ENCODE data around the gene EPS8L1.
"Not testable (repeated sequence)": the region's sequence is repeated elsewhere in the genome, so short reads cannot be mapped to it uniquely, and the experiment has no call there.

EPS8L1 gene

DNA sequence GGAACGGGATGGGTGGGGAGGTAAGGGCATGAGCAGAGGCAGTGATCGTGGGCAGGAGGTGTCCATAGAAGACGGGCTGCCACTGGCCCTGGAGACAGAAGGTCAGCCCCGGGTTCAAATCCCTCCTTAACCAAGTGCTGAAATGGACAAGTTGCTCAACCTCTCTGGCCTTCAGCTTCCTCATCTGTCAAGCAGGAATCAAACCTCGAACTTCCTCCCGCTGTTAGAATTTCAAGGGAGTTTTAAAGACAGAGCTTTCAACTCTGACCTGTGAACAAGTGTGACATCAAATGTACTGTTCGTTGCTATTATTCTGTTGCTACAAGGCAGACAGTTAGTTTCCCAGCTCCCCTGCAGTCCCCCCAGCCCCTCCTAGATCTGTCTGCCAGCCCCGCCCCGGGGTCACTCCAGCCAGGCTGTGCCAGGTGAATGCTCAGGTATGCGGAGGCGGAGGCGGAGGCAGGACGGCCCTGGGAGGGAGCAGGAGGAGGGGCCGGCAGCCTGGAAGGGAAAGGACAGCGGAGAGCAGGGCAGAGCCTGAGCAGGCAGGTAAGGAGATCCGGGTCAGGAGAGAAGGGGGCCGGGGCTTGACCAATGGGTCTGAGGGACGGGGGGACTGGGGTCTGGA is at the start of gene EPS8L1:
EPS8L1 (plus strand) TSS at position 499 of the 628 bp plus-strand sequence. CDS start 576 bp downstream, outside the sequence.
- no peak for DNase-seq

DNA sequence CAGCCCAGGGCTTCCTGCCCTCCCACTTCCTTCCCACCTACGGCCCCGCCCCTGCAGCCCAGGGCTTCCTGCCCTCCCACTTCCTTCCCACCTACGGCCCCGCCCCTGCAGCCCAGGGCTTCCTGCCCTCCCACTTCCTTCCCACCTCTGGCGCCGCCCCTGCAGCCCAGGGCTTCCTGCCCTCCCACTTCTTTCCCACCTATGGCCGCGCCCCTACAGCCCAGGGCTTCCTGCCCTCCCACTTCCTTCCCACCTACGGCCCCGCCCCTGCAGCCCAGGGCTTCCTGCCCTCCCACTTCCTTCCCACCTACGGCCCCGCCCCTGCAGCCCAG is 48.6 kb upstream of the EPS8L1 start:
- DNase-seq: not testable (repeated sequence)

DNA sequence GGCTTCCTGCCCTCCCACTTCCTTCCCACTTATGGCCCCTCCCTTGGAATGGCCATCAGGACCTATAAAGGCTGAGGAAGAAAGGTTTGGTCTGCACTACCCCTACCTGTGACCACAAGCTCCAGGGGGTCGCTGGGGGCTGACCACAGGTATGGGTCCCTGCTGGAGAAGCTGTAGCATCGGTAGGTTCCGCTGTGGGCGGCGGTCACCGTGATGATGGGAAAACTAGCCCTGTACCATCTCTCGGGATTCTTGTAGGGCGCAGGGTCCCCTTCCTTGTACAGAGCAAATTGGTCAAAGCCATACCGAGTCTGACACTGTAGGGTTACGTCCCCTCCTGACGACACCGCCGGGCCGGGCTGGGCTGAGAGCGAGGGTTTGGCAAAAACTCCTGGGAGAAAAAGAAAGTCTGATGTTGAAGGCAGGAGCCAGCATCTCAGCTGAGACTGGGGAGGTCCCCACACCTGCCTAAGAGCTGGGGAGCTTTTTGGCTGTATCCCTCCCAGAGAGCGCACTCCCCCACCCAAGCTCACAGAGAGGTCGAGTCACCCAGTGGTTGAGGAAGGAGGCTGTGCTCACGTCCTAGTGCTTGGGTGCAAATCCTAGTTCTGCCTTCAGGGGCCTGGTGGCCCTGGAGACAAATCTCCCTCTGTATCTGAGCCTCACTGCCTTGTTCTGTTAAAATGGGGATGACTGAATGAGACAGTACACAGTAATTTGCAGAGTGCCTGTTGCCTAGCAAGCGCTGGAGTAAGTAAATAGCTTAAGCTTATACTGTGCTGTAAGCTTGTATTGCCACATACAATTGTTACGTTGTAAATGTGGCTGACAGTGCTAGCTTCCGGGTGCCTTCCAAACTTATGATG is 48.0 kb upstream of the EPS8L1 start:
- no peak for DNase-seq

DNA sequence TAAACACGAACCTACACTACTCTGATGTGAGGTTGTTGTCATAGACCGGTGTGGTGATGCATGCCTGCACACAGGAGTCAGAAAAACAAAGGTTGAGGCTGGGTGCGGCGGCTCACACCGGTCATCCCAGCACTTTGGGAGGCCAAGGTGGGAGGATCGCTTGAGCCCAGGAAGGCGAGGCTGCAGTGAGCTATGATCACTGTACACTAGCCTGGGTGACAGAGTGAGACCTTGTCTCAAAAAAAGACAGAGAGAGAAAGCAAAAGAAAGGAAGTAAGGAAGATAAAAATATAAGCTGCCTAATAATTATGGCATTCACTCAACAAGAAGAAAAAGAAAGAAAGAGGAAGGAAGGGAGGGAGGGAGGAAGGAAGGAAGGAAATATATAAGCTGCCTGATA is 46.9 kb upstream of the EPS8L1 start:
- DNase-seq: no peak

DNA sequence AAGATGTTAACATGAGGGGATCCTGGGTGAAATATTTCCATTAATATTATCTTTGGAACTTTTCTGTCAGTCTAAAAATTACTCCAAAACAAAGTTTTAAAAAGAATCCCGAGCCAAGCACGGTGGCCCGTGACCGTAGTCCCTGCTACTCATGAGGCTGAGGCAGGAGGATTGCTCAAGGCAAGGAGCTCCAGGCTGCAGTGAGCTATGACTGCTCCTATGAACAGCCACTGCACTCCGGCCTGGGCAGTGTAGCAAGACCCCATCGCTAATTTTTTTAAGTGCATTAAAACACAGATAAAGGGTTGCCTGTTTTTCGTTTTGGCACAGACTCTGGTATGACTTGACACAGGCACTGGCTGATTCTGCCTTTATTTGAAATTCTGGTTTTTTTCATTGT is 44.5 kb upstream of the EPS8L1 start:
- DNase-seq: no peak

DNA sequence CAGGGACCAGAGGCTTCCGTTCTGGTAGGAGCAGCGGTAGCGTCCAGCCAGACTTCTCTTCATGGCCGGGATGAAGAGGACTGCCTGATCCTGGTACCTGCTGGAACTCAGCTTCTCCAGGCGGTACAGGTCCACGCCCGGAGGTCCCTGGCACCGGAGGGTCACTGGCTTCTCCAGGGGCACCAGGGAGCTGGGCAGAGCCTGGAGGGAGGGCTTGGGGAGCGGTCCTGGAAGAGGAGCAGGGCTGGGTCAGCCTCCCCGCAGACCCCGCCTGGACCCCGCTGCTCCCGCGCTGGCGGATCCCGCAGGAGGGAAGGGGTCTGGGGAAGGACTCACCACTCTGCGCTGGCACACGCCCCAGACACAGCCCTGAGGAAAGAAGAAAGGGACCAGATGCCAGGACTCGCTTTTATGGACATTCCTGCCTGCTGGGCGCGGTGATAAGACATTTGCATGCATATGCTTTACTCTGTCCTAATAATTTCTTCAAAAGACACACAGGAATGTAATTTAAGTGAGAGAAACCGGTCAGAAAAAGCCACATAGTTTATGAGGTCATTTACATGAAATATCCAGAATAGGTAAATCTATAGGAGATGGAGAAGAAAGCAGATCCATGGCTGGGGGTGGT is 43.4 kb upstream of the EPS8L1 start:
- no peak for DNase-seq

DNA sequence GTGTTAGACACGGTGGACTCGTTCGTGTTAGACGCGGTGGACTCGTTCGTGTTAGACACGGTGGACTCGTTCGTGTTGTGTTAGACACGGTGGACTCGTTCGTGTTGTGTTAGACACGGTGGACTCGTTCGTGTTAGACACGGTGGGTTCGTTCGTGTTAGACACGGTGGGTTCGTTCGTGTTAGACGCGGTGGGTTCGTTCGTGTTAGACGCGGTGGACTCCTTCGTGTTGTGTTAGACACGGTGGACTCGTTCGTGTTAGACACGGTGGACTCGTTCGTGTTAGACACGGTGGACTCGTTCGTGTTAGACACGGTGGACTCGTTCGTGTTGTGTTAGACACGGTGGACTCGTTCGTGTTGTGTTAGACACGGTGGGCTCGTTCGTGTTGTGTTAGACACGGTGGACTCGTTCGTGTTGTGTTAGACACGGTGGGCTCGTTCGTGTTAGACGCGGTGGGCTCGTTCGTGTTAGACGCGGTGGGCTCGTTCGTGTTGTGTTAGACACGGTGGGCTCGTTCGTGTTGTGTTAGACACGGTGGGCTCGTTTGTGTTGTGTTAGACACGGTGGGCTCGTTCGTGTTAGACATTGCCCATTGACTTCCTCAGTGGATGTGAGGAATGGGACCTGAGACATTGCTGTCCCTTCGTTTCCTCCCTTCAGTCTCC is 42.6 kb upstream of the EPS8L1 start:
- not testable (repeated sequence) for DNase-seq

DNA sequence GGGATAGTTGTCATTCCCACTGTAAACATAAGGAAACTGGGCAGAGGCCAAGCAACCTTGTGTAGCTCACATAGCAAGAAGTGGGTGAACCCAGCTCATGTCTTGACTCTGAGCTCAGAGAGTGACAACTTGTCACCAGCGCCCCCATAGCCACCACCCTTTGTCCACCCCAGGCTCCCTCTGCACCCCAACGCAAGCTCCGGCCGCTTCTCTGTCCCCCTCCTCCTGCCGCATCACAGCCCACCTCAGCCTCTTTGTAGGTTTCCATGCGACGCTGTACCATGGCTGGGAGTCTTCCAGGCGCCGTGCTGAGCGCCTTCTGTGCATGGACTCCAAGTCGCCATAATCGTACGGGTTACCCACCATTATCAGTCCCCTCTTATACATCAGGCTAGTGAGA is 40.9 kb upstream of the EPS8L1 start:
- no peak for DNase-seq

DNA sequence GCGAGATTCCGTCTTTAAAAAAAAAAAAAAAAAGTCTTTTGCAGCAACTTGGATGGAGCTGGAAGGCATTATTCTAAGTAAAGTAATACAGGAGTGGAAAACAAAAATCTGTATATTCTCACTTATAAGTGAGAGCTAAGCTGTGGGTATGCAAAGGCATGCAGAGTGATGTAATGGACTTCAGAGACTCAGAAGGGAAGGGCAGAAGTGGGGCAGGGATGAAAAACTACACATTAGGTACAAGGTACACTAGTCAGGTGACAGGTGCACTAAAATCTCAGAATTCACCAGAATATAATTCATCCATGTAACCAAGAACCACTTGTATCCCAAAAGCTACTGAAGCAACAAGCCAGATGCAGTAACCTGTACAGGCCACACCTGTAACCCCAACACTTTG is 39.6 kb upstream of the EPS8L1 start:
- no peak for DNase-seq

DNA sequence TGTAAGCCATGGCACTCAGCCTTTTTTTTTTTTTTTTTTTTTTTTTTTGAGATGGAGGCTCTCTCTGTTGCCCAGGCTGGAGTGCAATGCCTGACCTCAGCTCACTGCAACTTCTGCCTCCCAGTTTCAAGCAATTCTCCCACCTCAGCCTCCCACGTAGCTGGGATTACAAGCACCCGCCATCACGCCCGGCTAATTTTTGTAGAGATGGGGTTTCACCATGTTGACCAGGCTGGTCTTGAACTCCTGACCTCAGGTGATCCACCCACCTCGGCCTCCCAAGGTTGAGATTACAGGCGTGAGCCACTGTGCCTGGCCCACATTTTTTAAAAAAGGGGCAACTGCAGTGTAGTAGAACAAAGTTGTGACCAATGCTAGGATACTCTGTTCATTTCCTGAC is 38.1 kb upstream of the EPS8L1 start:
- DNase-seq: not testable (repeated sequence)

DNA sequence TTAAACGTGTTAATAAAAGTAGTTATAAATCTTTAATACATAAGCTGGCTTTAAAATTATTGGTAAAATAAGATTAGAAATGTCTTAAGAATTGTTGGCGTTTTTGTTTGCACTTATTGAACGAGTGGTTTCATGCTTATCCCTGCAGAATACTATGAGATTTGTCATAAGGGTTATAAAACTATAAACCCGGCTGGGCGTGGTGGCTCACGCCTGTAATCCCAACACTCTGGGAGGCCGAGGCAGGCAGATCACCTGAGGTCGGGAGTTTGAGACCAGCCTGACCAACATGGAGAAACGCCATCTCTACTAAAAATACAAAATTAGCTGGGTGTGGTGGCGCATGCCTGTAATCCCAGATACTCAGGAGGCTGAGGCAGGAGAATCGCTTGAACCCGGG is 35.0 kb upstream of the EPS8L1 start:
- not testable (repeated sequence) for DNase-seq

DNA sequence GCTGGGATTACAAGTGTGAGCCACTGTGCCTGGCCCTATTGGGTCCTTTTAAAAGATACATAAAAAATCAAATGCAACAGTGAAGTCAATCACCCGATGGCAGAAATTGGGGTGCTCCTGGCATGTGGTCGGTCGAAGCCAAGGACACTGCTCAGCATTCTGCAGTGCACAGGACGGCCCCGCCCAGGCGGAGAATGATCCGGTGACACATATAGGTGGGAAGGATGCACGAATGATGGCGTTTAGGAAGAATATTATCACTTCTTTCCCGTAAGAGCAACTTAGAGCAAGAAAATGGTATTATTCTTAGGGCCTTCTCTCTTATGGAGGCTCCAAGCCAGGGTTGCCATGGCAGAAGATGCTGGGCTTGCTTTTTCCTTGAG is 34.4 kb upstream of the EPS8L1 start:
- DNase-seq: no peak

DNA sequence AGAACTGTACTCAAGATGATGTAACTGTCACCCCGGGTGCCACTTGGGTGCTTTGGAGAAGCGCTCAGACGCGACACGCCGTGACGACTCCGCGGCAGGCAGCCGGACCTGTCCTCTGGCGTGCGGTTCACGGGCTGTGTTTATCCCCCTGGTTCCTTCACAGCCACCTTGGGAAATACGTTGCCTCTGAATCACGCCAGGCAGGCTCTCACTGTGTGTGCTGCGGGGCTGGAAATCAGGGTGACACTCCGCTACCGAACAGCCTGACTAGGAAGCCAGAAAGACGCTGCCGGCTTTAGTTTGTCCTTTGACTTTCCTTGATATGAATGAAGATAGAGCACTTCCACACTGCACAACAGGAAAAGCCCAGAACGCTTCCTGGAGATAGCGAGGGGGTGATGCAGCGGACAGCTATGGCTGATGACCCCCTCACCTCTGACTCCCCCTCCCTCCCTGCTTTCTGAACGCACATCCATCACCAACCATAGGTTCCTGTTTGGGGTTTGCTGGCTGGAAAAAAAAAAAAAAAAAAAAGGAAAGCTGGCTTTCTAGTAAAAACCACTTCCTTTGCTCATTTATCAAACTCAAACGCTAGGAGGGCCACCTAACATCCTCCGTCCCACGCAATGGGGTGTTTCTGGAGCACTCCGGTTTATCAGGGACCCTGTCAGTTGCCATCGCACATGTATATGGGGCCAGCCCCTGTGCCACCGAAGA is 33.9 kb upstream of the EPS8L1 start:
- no peak for DNase-seq

DNA sequence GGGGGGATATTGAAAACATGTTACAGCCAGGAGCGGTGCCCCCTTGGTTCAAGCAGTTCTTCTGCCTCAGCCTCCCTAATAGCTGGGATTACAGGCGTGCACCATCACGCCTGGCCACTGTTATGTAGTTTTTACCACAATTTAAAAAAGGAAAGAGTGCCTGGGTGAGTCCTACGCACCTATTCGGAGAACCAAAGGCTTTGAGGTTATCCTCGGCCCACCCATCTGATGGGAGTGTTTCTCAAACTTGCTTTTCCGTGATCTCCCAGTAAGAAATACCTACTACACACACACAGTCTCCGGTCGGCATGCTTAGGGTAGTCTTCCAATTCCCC is 33.4 kb upstream of the EPS8L1 start:
- DNase-seq: no peak

DNA sequence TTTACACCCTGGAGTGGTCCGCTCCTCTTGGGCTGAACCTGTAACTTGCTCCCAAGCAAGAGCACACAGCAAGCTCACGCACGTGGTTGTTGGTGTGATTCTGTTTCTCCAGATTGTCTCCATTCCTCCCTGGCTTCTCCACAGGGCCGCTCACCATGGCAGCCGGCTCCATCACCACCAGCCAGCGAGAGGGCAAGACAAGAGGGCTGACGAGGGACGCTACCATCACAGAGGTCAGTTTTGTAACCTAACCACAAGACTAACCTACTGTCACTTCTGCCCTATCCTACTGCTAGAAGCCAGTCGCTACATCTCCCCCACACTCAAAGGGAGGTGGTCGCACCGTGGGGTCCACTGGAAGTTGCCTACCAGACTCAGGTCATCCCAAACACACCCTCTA is 33.0 kb upstream of the EPS8L1 start:
- DNase-seq: no peak

DNA sequence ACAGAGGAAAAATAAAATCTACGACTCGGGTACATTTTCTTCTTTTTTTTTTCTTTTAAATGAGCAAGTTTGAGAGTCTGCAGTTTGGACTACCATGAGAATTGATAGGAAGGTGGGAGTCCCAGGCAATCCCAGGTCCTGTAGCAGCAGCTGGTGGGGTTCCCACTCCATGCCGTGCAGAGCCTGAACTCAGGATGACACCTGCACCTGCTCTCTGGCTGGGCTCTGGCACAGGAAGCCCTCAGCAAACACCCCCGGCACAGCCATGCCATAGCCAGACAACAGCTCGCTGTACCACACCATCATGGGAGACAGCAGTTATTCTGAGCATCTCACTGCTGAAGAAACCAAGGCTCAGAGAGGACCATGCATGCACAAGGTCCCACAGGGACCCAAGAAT is 31.4 kb upstream of the EPS8L1 start:
- DNase-seq: no peak

DNA sequence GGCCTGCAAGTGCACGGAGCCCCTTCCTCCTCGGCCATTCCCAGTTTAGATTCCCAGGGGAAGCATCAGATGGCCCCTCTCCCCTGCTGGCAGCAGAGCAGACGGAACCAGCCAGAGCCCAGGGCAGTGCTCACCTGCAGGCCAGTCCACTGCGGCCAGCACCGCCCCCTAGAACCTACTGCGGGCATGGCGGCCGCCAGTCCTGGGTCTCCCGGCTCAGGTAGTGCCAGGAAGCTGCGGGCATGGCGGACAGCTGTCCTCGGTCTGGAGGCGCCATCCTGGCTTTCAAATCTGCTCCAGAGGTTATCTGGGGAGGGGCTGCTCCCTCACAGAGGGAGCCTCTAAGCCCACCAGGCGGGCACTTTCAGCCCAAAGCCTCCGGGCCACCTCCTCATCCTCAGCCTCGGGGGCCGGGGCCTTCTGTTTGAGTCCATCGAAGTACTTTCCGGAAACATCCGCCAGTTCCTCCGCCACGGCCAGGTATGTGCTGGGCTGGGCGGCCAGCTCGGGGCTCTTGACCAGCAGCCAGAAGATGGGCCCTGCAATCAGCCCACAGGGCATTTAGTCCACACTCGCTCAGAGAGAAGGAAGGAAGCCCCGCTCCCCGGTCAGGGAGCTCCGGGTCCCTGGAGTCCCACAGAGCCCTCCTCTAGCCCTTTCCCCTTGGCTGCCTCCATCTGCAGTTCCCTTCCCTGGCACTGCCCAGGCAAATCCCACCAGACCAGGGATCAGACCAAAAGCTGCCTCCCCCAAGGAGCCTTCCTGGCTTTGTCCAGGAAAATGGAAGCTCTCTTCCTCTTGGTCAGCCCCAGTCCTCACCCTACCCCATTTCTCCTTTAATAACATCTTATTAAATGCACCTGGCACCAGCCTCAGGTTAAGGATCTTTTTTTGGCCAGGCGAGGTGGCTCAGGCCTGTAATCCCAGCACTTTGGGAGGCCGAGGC is 30.6 kb upstream of the EPS8L1 start:
- no peak for DNase-seq

DNA sequence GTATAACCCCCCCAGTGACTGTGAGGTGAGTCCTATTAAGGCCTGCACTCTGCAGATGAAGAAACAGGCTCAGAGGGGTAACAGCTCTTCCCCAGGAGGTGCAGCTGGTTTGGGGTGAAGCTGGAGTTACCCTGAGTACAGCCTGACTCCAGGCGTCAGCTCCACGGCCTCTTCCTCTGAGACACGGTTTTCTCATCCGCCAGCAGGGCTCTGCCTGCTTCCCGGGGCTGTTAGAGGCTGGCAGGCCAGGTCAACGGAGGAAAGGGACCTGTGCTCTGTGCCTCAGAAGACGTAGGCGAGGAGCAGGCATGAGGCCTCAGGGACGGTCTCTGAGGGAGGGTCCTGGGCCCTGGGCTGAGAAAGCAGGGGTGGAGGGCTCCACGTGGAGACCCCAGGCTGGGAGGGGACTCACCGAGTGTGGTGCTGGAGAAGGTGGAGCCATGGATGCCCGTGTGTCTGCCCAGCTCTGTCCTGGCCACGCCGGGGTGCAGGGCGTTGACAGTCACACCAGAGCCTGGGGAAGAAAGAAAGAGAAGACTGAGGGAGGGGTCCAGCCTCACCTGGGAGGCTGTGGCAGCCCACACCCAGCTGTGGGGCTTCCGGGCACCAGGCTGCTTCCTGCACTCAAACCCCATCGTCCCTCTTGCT is 28.6 kb upstream of the EPS8L1 start:
- DNase-seq: no peak

DNA sequence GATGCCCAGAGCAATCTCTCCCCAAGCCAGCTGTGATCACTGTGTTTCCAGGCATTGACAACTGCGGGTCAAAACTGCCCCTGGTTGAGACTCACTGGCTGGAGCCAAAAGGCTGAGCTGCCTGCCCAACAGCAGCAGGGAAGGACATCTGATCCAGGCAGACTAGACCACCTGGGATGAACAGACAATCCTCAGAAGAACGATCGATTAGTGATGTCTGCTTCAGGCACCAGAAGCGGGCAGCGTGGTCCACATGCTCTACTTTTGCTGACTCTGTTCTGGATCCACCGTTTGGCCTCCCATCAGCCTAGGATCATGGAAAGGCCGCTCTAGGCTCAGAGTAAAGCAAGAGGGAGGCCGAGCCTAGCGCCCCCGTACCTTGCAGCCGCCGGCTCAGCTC is 27.7 kb upstream of the EPS8L1 start:
- DNase-seq: no peak

DNA sequence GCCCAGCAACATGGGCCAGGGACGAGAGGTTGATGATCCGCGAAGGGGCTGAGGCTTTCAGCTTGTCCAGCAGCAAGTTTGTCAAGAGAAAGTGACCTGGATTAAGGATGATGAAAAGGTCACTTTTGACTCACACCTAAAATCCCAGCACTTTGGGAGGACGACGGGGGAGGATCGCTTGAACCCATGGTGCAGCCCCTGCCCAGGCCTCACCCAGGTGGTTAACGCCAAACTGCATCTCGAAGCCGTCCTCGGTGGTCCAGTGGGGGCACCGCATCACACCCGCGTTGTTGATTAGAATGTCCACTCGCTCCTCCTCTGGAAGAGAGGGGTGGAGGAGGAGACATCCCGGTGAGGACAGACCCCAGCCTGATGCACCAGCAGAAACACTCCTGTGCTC is 27.2 kb upstream of the EPS8L1 start:
- DNase-seq: no peak

DNA sequence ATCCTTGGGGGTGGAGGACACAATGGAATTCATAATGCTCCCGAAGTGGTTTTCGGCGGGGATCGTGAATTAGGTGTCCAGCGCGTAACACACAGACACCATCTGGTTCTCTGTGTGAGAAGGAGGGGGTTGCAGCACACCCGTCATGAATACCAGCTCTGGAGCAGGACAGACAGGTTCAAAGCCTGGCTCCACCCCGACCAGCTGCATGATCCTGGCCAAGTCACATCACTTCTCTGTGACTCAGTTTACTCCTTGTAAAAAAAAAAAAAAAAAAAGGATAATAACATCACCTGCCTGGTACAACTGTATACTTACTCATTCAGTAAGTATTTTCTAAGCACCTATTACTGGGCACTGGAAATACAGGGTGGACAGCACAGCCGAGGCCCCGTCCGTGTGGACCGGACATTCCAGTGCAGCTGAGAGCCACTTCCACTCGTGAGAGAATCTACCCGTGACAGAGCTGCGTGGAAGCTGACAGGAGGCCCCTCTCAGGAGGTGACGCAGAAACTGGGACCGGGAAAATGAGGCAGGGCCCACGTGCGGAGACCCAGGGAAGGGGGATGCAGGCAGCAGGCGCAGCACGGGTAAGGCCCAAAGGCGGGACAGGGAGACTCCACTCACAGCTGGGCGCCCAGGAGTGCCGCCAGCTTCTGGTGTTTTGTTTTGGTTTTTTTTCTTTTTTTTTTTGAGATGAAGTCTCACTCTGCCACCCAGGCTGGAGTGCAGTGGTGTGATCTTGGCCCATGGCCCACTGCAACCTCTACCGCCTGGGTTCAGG is 24.7 kb upstream of the EPS8L1 start:
- DNase-seq: no peak
